HepG2 (cell line): ENCODE data around the gene MASP2. TPM values are rescaled to one million over a fixed set of nuclear protein-coding genes. Genes with fewer than 3 reads are reported as not detected.

ENCODE experiments used
- ELF3 ChIP-seq: IDR thresholded peaks from 2 replicates; pipeline ENCODE4 v1.6.1; 2016; ENCODE audit warnings: missing genetic modification reagents, missing compliant biosample characterization
- ETV5 ChIP-seq: IDR thresholded peaks from 2 replicates; pipeline ENCODE4 v1.6.1; 2018; ENCODE audit warnings: missing biosample characterization, missing genetic modification reagents, inconsistent platforms, borderline replicate concordance
- FOXA3 ChIP-seq: IDR thresholded peaks from 2 replicates; pipeline ENCODE4 v1.6.1; 2016; ENCODE audit warnings: missing genetic modification reagents, missing compliant biosample characterization
- FOXK1 ChIP-seq: sonication (generic); formaldehyde crosslinking; IDR thresholded peaks from 2 replicates; pipeline ENCODE4 v1.4.0; 2020; ENCODE audit warnings: low read depth, missing genetic modification reagents, borderline replicate concordance
- HNF4G ChIP-seq, 2 experiments: sonication (generic) in 1 of 2; formaldehyde crosslinking in 1 of 2; IDR thresholded peaks; 2 replicates each; pipeline versions ENCODE4 v1.4.0 to v1.6.1; 2011 to 2020; ENCODE audit warnings: borderline replicate concordance in 2 of 2, low read depth in 2 of 2, mild to moderate bottlenecking in 2 of 2, low read length in 1 of 2, missing genetic modification reagents in 1 of 2, moderate library complexity in 1 of 2
- HOXD1 ChIP-seq: sonication (generic); formaldehyde crosslinking; IDR thresholded peaks from 2 replicates; pipeline ENCODE4 v1.5.0; 2020; ENCODE audit warnings: missing genetic modification reagents
- KDM2A ChIP-seq: sonication (generic); formaldehyde crosslinking; IDR thresholded peaks from 2 replicates; pipeline ENCODE4 v1.4.0; 2020; ENCODE audit warnings: low read depth, missing genetic modification reagents, borderline replicate concordance
- MEF2D ChIP-seq: sonication (generic); formaldehyde crosslinking; IDR thresholded peaks from 2 replicates; pipeline ENCODE4 v1.5.1; 2020; ENCODE audit warnings: mild to moderate bottlenecking, missing genetic modification reagents
- PHB2 ChIP-seq: fragments of 450-650 bp; IDR thresholded peaks from 2 replicates; pipeline ENCODE4 v1.6.1; 2018; ENCODE audit not compliant: partially characterized antibody
- PHF20 ChIP-seq: sonication (generic); formaldehyde crosslinking; IDR thresholded peaks from 2 replicates; pipeline ENCODE4 v1.5.0; 2020; ENCODE audit warnings: mild to moderate bottlenecking, missing genetic modification reagents
- TFDP2 ChIP-seq: sonication (generic); formaldehyde crosslinking; IDR thresholded peaks from 2 replicates; pipeline ENCODE4 v1.4.0; 2020; ENCODE audit warnings: missing genetic modification reagents
- THAP11 ChIP-seq: IDR thresholded peaks from 2 replicates; pipeline ENCODE4 v1.6.1; 2016; ENCODE audit warnings: missing biosample characterization, missing genetic modification reagents
- TP53 ChIP-seq: sonication (generic); formaldehyde crosslinking; conservative IDR thresholded peaks from 2 replicates; pipeline ENCODE4 v1.4.0; 2020; ENCODE audit warnings: missing genetic modification reagents
- YEATS2 ChIP-seq: sonication (generic); formaldehyde crosslinking; IDR thresholded peaks from 2 replicates; pipeline ENCODE4 v1.4.0; 2020; ENCODE audit warnings: missing genetic modification reagents, borderline replicate concordance
- ZFY ChIP-seq: sonication (generic); formaldehyde crosslinking; IDR thresholded peaks from 2 replicates; pipeline ENCODE4 v1.4.0; 2020; ENCODE audit warnings: missing genetic modification reagents
- ZNF235 ChIP-seq: sonication (generic); formaldehyde crosslinking; IDR thresholded peaks from 2 replicates; pipeline ENCODE4 v1.8.1; 2023; ENCODE audit warnings: mild to moderate bottlenecking, missing genetic modification reagents, borderline replicate concordance
- ZNF253 ChIP-seq: sonication (generic); formaldehyde crosslinking; IDR thresholded peaks from 2 replicates; pipeline ENCODE4 v1.8.0; 2022; ENCODE audit warnings: mild to moderate bottlenecking, missing genetic modification reagents, borderline replicate concordance
- ZNF558 ChIP-seq: sonication (generic); formaldehyde crosslinking; IDR thresholded peaks from 2 replicates; pipeline ENCODE4 v1.9.0; 2022; ENCODE audit warnings: mild to moderate bottlenecking, missing genetic modification reagents, borderline replicate concordance
- ZNF768 ChIP-seq: sonication (generic); formaldehyde crosslinking; IDR thresholded peaks from 2 replicates; pipeline ENCODE4 v1.4.0; 2020; ENCODE audit warnings: missing genetic modification reagents
- ZNF780A ChIP-seq: sonication (generic); formaldehyde crosslinking; IDR thresholded peaks from 2 replicates; pipeline ENCODE4 v1.8.0; 2022; ENCODE audit warnings: mild to moderate bottlenecking, missing genetic modification reagents, moderate library complexity
- ZNF790 ChIP-seq: sonication (generic); formaldehyde crosslinking; IDR thresholded peaks from 2 replicates; pipeline ENCODE4 v1.8.0; 2022; ENCODE audit warnings: missing genetic modification reagents, mild to moderate bottlenecking, borderline replicate concordance
- ZSCAN21 ChIP-seq: sonication (generic); formaldehyde crosslinking; IDR thresholded peaks from 2 replicates; pipeline ENCODE4 v1.8.0; 2022; ENCODE audit warnings: mild to moderate bottlenecking, missing genetic modification reagents, moderate library complexity, borderline replicate concordance
- polyA plus RNA-seq, 8 experiments: library from polyadenylated mRNA; depleted of rRNA in 3 of 8; stranded (reverse) in 7 of 8; unstranded in 1 of 8; fragments of >200 nt; fragmentation: Illumina TruSeq in 4 of 8; extraction: Trizol in 4 of 8; gene quantifications; 2 replicates each; pipeline versions ENCODE4 v1.2.1 to v1.2.3, GENCODE V29; 2011 to 2016; ENCODE audit warnings: low read depth in 4 of 8, missing spikeins in 1 of 8, mixed read lengths in 1 of 8; ENCODE audit not compliant: insufficient read depth in 1 of 8
- total RNA-seq, 5 experiments: library from RNA; depleted of rRNA; stranded (reverse); fragments of >200 nt; fragmentation: Illumina TruSeq; extraction: Trizol; gene quantifications; 2 replicates each; pipeline ENCODE4 v1.2.3, GENCODE V29; 2016; ENCODE audit warnings: low read depth in 1 of 5
- TF ChIP-seq, protein P1 (sequence below): sonication (generic); formaldehyde crosslinking; IDR thresholded peaks from 2 replicates; pipeline ENCODE4 v1.4.0; 2020; ENCODE audit warnings: missing genetic modification reagents
- TF ChIP-seq, protein P2 (sequence below): sonication (generic); formaldehyde crosslinking; IDR thresholded peaks from 2 replicates; pipeline ENCODE4 v1.4.0; 2020; ENCODE audit warnings: missing genetic modification reagents
- TF ChIP-seq, protein P3 (sequence below): sonication (generic); formaldehyde crosslinking; IDR thresholded peaks from 2 replicates; pipeline ENCODE4 v1.4.0; 2020; ENCODE audit warnings: mild to moderate bottlenecking, missing genetic modification reagents

Gene MASP2
- total and polyA plus RNA-seq, 2 of the 13 experiments (the other 11 are each of a cell fraction or from before 2014, with no cell fraction given): 7.1 to 11.8 TPM

GRCh38 chr1:11059968-11060830, 13.2 kb upstream of the MASP2 start, which contains the start of gene SRM (continued):
- TF ChIP-seq MEF2D (0 out of 2 replicates have a peak, but pooled peaks have one; percentile 45), HNF4G (IDR thresholded peaks at IDR 0.05; ENCODE audit: borderline replicate concordance, low read depth, low read length) (peak; percentile 13; the same call in 1 of the 2 replicates), HNF4G (CRISPR knock-in tag; IDR thresholded peaks at IDR 0.05; ENCODE audit: borderline replicate concordance, low read depth) (no peak), ZNF235 (0 out of 2 replicates have a peak, but pooled peaks have one; percentile 28), ZNF768 (CRISPR knock-in tag) (peak; percentile 45; the same call in 1 of the 2 replicates), YEATS2 (no peak), TFDP2 (CRISPR knock-in tag) (0 out of 2 replicates have a peak, but pooled peaks have one; percentile 15), ZNF558 (peak; percentile 88; the same call in 1 of the 2 replicates), PHB2 (no peak), FOXA3 (CRISPR knock-in tag) (peak; percentile 20; the same call in 1 of the 2 replicates), FOXK1 (CRISPR knock-in tag) (0 out of 2 replicates have a peak, but pooled peaks have one; percentile 29), HOXD1 (peak; percentile 57; the same call in 1 of the 2 replicates), ZFY (CRISPR knock-in tag) (peak; percentile 78), ZNF780A (CRISPR knock-in tag) (no peak), KDM2A (peak; percentile 68), PHF20 (peak; percentile 52; the same call in 1 of the 2 replicates), ZNF790 (CRISPR knock-in tag) (no peak), ELF3 (CRISPR knock-in tag) (peak; percentile 43; the same call in 1 of the 2 replicates), ZSCAN21 (CRISPR knock-in tag) (0 out of 2 replicates have a peak, but pooled peaks have one; percentile 14), THAP11 (peak; percentile 50; the same call in 1 of the 2 replicates), ZNF253 (CRISPR knock-in tag) (0 out of 2 replicates have a peak, but pooled peaks have one; percentile 27), TP53 (CRISPR knock-in tag) (0 out of 2 replicates have a peak, but pooled peaks have one; percentile 21), ETV5 (CRISPR knock-in tag) (peak; percentile 42; the same call in 1 of the 2 replicates)
- TF ChIP-seq, protein P1, sequence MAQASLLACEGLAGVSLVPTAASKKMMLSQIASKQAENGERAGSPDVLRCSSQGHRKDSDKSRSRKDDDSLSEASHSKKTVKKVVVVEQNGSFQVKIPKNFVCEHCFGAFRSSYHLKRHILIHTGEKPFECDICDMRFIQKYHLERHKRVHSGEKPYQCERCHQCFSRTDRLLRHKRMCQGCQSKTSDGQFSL: no peak
- TF ChIP-seq, protein P2, sequence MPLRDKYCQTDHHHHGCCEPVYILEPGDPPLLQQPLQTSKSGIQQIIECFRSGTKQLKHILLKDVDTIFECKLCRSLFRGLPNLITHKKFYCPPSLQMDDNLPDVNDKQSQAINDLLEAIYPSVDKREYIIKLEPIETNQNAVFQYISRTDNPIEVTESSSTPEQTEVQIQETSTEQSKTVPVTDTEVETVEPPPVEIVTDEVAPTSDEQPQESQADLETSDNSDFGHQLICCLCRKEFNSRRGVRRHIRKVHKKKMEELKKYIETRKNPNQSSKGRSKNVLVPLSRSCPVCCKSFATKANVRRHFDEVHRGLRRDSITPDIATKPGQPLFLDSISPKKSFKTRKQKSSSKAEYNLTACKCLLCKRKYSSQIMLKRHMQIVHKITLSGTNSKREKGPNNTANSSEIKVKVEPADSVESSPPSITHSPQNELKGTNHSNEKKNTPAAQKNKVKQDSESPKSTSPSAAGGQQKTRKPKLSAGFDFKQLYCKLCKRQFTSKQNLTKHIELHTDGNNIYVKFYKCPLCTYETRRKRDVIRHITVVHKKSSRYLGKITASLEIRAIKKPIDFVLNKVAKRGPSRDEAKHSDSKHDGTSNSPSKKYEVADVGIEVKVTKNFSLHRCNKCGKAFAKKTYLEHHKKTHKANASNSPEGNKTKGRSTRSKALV (CRISPR knock-in tag): 0 out of 2 replicates have a peak, but pooled peaks have one; percentile 27
- TF ChIP-seq, protein P3, sequence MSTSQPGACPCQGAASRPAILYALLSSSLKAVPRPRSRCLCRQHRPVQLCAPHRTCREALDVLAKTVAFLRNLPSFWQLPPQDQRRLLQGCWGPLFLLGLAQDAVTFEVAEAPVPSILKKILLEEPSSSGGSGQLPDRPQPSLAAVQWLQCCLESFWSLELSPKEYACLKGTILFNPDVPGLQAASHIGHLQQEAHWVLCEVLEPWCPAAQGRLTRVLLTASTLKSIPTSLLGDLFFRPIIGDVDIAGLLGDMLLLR (CRISPR knock-in tag): peak; percentile 87; the same call in 1 of the 2 replicates
